WERI-Rb-1 (cell line): Measurements from ENCODE around the gene LHX4.

Source experiments
- DNase-seq: peaks from one replicate; pipeline ENCODE4 v3.0.0-alpha.2; 2020
- H3K27ac ChIP-seq: fragments of 250-450 bp; sonication (Bioruptor Pico); 2 replicates; pipeline ENCODE4 v1.5.1; 2020; ENCODE audit warnings: mild to moderate bottlenecking, moderate library complexity
- H3K27me3 ChIP-seq: fragments of 250-450 bp; sonication (Bioruptor Pico); 2 replicates; pipeline ENCODE4 v1.5.1; 2021; ENCODE audit warnings: mild to moderate bottlenecking, low read depth, moderate library complexity; ENCODE audit not compliant: insufficient read depth, severe bottlenecking
- H3K36me3 ChIP-seq: fragments of 250-450 bp; sonication (Bioruptor Pico); 2 replicates; pipeline ENCODE4 v1.5.1; 2020; ENCODE audit warnings: mild to moderate bottlenecking, moderate library complexity
- H3K4me3 ChIP-seq: 2 replicates; pipeline ENCODE4 v1.5.1; 2011; ENCODE audit warnings: low read depth, mild to moderate bottlenecking, control low read depth, low read length
- H3K9me3 ChIP-seq: fragments of 250-450 bp; sonication (Bioruptor Pico); 2 replicates; pipeline ENCODE4 v1.5.1; 2021; ENCODE audit warnings: mild to moderate bottlenecking, moderate library complexity; ENCODE audit not compliant: severe bottlenecking
- CTCF ChIP-seq: IDR thresholded peaks from 2 replicates; pipeline ENCODE4 v1.5.1; 2011; ENCODE audit warnings: low read depth, mild to moderate bottlenecking, control low read depth, inconsistent platforms, low read length

The LHX4 gene

DNA sequence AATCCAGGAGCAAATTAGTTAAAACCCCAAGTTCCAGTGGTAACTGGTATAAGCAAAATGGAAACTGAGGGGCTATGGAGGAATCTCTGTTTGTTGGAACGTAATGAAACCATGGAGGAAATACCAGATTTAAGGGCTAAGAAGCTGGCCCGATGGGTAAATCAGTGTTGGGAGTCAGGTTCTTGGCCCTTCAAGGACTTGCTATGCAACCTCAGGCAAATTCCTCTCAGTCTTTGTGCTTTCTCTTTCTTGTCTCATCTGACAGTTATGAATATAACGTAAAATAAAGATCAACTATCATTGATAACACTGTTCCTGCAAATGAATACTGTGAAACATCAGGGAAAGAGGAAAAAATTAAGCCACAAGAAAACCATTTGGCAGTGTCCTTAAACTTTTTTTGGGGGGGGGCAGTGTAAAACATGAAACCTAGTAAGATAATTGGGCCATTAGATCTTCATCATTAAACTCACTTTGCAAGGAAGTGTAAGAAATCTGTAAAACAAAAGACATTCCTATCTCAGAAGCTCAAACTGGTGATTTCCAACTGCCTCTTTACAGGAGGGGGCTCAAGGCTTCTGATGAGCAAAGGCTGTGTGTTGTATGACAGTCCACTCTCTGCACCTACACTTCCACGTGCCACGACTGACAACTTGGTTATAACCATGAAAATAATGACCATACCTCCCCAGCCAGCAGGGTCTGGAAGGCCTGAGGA, 47.6 kb downstream of the LHX4 start:
- Histone ChIP-seq H3K4me3 (no peak overlapping the region), H3K27ac (no peak overlapping the region), H3K9me3 (peaks cover 2% of the 10 kb centered on the region), H3K36me3 (peaks cover 60% of the 10 kb centered on the region), H3K27me3 (no peaks in the 10 kb centered on the region)
- DNase-seq: no peak
- TF ChIP-seq CTCF: no peak

GRCh38 chr1:180278194-180278515, 48.1 kb downstream of the LHX4 start:
- no peak for DNase-seq
- peaks cover 55% of the 10 kb centered on the region for H3K36me3 ChIP-seq
- TF ChIP-seq CTCF: no peak
- H3K9me3 ChIP-seq: peaks cover 2% of the 10 kb centered on the region
- H3K4me3 ChIP-seq: no peak overlapping the region
- H3K27me3 ChIP-seq: no peaks in the 10 kb centered on the region
- no peak overlapping the region for H3K27ac ChIP-seq

DNA sequence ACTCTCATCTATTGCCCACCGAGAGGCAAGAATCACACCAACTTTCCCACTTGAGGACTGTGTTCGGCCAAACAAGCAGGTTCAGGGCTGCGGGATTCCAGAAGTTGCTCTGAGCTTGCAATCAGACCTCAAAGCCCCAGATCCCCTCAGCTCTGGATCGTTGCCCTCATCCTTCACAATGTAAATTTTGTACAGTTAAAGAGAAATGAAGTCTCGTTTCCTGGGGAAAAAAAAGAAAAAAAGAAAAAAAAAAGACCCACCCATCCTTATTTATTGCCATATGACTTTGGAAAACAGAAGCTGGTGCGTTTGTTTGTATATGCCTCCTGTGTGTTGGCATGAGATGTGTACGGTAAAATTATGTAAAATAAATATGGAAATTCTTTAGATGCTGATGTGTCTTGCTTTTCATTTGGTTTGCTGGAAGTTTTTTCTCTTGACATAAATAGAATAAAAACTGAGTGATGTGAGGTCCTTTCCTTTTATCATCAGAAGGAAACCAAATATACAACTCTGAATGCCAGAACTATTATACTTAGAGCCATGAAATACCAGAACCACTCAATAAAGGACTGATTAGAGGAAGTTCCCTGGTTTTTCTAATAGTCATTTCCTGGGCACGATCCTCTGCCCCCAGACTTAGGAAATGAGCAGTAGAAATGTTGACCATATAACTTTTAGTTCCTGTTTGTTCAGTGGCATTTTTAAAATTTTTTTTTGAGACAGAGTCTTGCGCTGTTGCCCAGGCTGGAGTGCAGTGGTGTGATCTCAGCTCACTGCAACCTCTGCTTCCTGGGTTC, 48.7 kb downstream of the LHX4 start:
- peaks cover 2% of the 10 kb centered on the region for H3K9me3 ChIP-seq
- H3K27ac ChIP-seq: no peak overlapping the region
- H3K36me3 ChIP-seq: peaks cover 50% of the 10 kb centered on the region
- H3K27me3 ChIP-seq: no peaks in the 10 kb centered on the region
- no peak overlapping the region for H3K4me3 ChIP-seq
- no peak for DNase-seq
- no peak for TF ChIP-seq CTCF

DNA sequence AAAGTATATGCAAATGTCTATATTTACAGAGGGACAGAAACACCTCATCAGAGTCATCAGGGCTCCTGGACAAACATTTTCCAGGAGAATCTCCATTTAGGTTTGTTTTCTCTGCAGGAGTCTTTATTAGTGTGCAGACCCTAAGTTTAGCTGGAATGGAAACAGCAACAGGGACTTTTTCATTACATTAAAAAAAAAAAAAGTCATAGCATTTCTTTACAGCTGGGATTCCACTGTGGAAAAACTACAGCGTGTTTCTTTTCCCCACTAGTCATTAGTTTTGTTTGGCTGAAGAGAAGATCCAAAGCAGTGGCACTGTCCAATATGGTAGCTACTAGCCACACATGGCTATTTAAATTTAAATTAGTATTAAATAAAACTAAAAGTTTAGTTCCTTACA, 49.6 kb downstream of the LHX4 start:
- H3K27me3 ChIP-seq: no peaks in the 10 kb centered on the region
- TF ChIP-seq CTCF: no peak
- peaks cover 2% of the 10 kb centered on the region for H3K9me3 ChIP-seq
- H3K4me3 ChIP-seq: no peak overlapping the region
- peaks cover 50% of the 10 kb centered on the region for H3K36me3 ChIP-seq
- no peak for DNase-seq
- H3K27ac ChIP-seq: no peak overlapping the region

DNA sequence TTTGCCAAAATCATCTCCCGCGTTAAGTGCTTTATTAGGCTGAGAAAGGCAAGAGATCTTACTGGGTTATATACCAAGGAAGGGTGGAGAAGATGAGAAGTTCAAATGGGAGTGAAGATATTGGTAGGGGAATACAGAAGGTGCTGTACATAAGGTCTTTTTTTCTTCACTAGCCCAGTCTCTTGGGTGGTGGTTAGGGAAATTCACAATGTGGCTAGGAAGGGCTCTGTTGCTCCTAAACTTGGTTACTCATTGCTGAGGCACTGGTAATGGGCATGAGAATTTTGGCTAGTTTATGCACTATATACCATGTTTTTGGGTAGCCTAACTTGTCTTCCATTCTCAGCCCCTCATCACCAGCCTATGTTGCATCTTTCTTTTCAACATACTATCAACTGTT, 50.6 kb downstream of the LHX4 start:
- no peaks in the 10 kb centered on the region for H3K27me3 ChIP-seq
- H3K27ac ChIP-seq: no peak overlapping the region
- H3K4me3 ChIP-seq: no peak overlapping the region
- DNase-seq: no peak
- peaks cover 44% of the 10 kb centered on the region for H3K36me3 ChIP-seq
- TF ChIP-seq CTCF: no peak
- H3K9me3 ChIP-seq: peaks cover 2% of the 10 kb centered on the region

DNA sequence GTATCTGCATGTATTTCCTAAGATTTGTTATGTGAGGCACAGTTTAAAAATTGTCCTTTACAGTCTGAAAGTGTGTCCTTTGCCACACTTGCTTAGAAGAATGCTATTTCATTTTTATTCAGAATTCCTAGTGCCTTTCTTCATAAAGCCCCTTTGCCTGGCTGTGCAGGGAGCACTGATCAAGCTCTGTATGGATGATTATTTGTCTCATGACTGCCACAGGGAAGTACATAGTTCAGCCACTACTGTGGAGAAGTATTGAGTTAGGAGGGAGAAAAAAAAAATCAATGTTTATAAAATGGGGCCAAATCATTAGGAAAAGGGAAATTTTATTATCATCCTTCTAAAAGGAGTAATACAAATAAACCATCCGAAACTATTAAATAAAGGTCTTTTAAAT, 51.4 kb downstream of the LHX4 start:
- DNase-seq: no peak
- peaks cover 37% of the 10 kb centered on the region for H3K36me3 ChIP-seq
- H3K9me3 ChIP-seq: peaks cover under 1% of the 10 kb centered on the region
- no peak overlapping the region for H3K4me3 ChIP-seq
- H3K27ac ChIP-seq: no peak overlapping the region
- TF ChIP-seq CTCF: no peak
- H3K27me3 ChIP-seq: no peaks in the 10 kb centered on the region
